Measurements from ENCODE around the gene COL27A1. TPM values are rescaled to one million over a fixed set of nuclear protein-coding genes. Genes with fewer than 3 reads are reported as not detected.
"Not testable (repeated sequence)": the region's sequence is repeated elsewhere in the genome, so short reads cannot be mapped to it uniquely, and the experiment has no call there.

The COL27A1 gene
- total and polyA plus RNA-seq, 4 donors: 10.9 to 25.6 (median 17.4) TPM

- not testable (repeated sequence) for H3K27ac ChIP-seq (ENCODE audit: low read depth in 1 of 2, low read length in 1 of 2); DNase-seq; ATAC-seq (ENCODE audit: insufficient read depth, low FRiP score); H3K4me1 ChIP-seq (ENCODE audit: control insufficient read depth in 5 of 5, insufficient read depth in 5 of 5, low read length in 5 of 5); H3K36me3 ChIP-seq (ENCODE audit: control insufficient read depth in 4 of 4, insufficient read depth in 4 of 4, low read length in 4 of 4); H3K9me3 ChIP-seq (ENCODE audit: control insufficient read depth in 4 of 4, insufficient read depth in 3 of 4, low read length in 3 of 4); H3K9ac ChIP-seq (ENCODE audit: insufficient read depth in 1 of 2, low read length in 2 of 2); H3K27me3 ChIP-seq (ENCODE audit: control insufficient read depth in 3 of 3, insufficient read depth in 3 of 3, low read length in 2 of 3); H3K4me3 ChIP-seq
- WGBS, 2 donors: 67 to 79% methylated on average over 6 of the region's 6 CpGs
Measured at GRCh38 chr9:114323849-114324248, 168.5 kb downstream of the COL27A1 start.

DNA sequence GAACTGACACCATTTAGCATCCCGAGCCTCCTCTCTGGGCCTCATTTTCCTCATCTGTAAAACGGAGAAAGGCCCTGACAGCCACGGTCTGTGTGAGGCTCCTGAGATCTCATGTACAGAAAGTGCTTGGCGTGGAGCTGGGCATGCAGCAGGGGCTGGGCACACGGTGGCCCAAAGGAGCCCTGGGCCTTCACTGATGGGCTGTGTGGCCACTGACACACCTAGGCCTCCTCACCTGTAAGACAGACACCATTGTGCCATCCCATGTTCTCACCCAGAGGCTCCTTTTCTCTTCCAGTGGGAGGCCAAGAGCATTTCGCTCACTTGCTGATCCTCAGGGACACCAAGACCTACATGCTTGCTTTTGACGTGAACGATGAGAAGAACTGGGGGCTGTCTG, 169.2 kb downstream of the COL27A1 start:
- Histone ChIP-seq H3K9ac (ENCODE audit: insufficient read depth in 1 of 2, low read length in 2 of 2) (no peak overlapping the region), H3K4me1 (ENCODE audit: control insufficient read depth in 5 of 5, insufficient read depth in 5 of 5, low read length in 5 of 5) (peaks cover 0 to 12% (median 1%) of the 10 kb centered on the region in 5 donors), H3K4me3 (no peak overlapping the region), H3K36me3 (ENCODE audit: control insufficient read depth in 4 of 4, insufficient read depth in 4 of 4, low read length in 4 of 4) (no peaks in the 10 kb centered on the region), H3K9me3 (ENCODE audit: control insufficient read depth in 4 of 4, insufficient read depth in 3 of 4, low read length in 3 of 4) (no peaks in the 10 kb centered on the region), H3K27me3 (ENCODE audit: control insufficient read depth in 3 of 3, insufficient read depth in 3 of 3, low read length in 2 of 3) (no peaks in the 10 kb centered on the region), H3K27ac (ENCODE audit: low read depth in 1 of 2, low read length in 1 of 2) (no peak overlapping the region)
- WGBS, 2 donors: 91 to 94% methylated on average over 8 of the region's 8 CpGs
- DNase-seq (no peak), ATAC-seq (ENCODE audit: insufficient read depth, low FRiP score) (no peak)
- no peak for TF ChIP-seq CTCF (IDR thresholded peaks at IDR 0.05; ENCODE audit: control extremely low read depth, extremely low read depth)

DNA sequence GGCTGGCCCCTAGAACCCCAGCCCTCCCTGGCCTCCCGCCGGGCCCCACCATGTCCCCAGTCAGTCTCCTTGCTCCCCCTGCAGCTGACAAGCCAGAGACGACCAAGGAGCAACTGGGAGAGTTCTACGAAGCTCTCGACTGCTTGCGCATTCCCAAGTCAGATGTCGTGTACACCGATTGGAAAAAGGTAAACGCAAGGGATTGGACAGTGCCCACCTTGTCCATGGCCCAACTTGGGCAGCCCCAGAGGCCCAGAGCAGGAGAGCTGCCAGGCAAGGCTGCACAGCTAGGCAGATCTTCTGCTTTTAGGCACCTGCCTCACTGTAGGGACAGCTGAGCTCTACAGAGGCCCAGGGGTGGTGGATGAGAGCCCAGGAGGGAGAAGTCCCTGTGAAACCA, 169.6 kb downstream of the COL27A1 start:
- not testable (repeated sequence) for ATAC-seq (ENCODE audit: insufficient read depth, low FRiP score); H3K9ac ChIP-seq (ENCODE audit: insufficient read depth in 1 of 2, low read length in 2 of 2); H3K36me3 ChIP-seq (ENCODE audit: control insufficient read depth in 4 of 4, insufficient read depth in 4 of 4, low read length in 4 of 4); DNase-seq; H3K9me3 ChIP-seq (ENCODE audit: control insufficient read depth in 4 of 4, insufficient read depth in 3 of 4, low read length in 3 of 4); H3K27me3 ChIP-seq (ENCODE audit: control insufficient read depth in 3 of 3, insufficient read depth in 3 of 3, low read length in 2 of 3); H3K27ac ChIP-seq (ENCODE audit: low read depth in 1 of 2, low read length in 1 of 2); H3K4me3 ChIP-seq
- peaks cover 0 to 12% (median 1%) of the 10 kb centered on the region in 5 donors for H3K4me1 ChIP-seq (ENCODE audit: control insufficient read depth in 5 of 5, insufficient read depth in 5 of 5, low read length in 5 of 5)
- WGBS, 2 donors: 84 to 90% methylated on average over 7 of the region's 9 CpGs

DNA sequence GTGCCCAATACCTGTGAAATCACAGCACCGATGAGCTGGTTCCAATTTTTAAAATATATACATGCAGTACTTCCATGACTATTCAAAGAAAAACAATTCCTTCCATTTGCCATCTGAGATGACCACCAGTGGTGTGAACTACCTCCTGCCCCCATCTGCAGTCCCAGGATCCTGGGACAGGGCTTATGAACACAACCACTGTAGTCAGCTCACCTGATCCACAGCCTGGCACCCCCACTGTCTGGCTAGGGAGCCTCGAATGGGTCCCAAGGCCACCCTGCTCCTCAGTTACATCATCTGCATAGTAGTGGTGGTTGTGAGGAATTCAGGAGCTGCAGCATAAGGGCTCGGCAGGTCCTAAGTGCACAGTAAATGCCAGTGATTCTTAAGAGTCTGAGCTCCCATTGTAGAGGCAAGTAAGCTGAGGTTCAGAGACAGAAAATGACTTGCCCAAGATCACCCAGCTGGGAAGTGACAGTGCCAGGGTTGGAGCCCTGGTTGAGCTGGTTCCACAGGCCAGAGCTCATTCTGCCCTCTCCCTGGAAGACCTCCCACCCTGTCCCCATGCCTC, 170.4 kb downstream of the COL27A1 start:
- not testable (repeated sequence) for H3K9me3 ChIP-seq (ENCODE audit: control insufficient read depth in 4 of 4, insufficient read depth in 3 of 4, low read length in 3 of 4); H3K27ac ChIP-seq (ENCODE audit: low read depth in 1 of 2, low read length in 1 of 2); H3K36me3 ChIP-seq (ENCODE audit: control insufficient read depth in 4 of 4, insufficient read depth in 4 of 4, low read length in 4 of 4); DNase-seq; H3K27me3 ChIP-seq (ENCODE audit: control insufficient read depth in 3 of 3, insufficient read depth in 3 of 3, low read length in 2 of 3); H3K9ac ChIP-seq (ENCODE audit: insufficient read depth in 1 of 2, low read length in 2 of 2); H3K4me3 ChIP-seq; ATAC-seq (ENCODE audit: insufficient read depth, low FRiP score)
- 77 to 89% methylated on average over 3 of the region's 3 CpGs for WGBS, 2 donors
- peaks cover 0 to 12% (median 1%) of the 10 kb centered on the region in 5 donors for H3K4me1 ChIP-seq (ENCODE audit: control insufficient read depth in 5 of 5, insufficient read depth in 5 of 5, low read length in 5 of 5)

- Histone ChIP-seq H3K36me3 (ENCODE audit: control insufficient read depth in 4 of 4, insufficient read depth in 4 of 4, low read length in 4 of 4) (no peaks in the 10 kb centered on the region), H3K27ac (ENCODE audit: low read depth in 1 of 2, low read length in 1 of 2) (no peak overlapping the region)
Measured at GRCh38 chr9:114327749-114328148, 172.4 kb downstream of the COL27A1 start.

DNA sequence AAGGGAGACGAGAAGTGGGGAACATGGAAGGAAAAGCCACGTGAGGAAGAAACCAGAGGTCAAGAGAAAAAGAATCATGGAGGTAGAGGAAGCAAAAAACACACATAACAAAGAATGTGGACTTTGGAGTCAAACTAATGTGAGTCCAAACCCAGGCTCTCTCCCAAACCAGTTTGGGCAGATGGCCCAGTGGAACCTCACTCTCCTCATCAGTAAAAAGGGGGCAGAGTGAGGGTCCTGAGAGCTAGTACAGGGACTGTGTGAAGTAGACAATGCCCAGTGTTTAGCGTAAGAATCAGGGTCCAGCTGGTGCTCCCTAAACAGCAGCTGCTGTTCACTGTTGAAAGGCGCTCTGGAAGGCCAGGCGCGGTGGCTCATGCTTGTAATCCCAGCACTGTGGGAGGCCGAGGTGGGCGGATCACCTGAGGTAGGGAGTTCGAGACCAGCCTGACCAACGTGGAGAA, 173.1 kb downstream of the COL27A1 start:
- ATAC-seq (ENCODE audit: insufficient read depth, low FRiP score); H3K27me3 ChIP-seq (ENCODE audit: control insufficient read depth in 3 of 3, insufficient read depth in 3 of 3, low read length in 2 of 3); H3K4me3 ChIP-seq; DNase-seq; H3K9ac ChIP-seq (ENCODE audit: insufficient read depth in 1 of 2, low read length in 2 of 2); H3K9me3 ChIP-seq (ENCODE audit: control insufficient read depth in 4 of 4, insufficient read depth in 3 of 4, low read length in 3 of 4); H3K36me3 ChIP-seq (ENCODE audit: control insufficient read depth in 4 of 4, insufficient read depth in 4 of 4, low read length in 4 of 4); H3K4me1 ChIP-seq (ENCODE audit: control insufficient read depth in 5 of 5, insufficient read depth in 5 of 5, low read length in 5 of 5); H3K27ac ChIP-seq (ENCODE audit: low read depth in 1 of 2, low read length in 1 of 2): not testable (repeated sequence)
- 83 to 91% methylated on average over 10 of the region's 10 CpGs for WGBS, 2 donors

More at GRCh38 chr9:114327749-114328148, 172.4 kb downstream of the COL27A1 start:
- H3K9ac ChIP-seq (ENCODE audit: insufficient read depth in 1 of 2, low read length in 2 of 2): no peak overlapping the region
- DNase-seq: no peak
- ATAC-seq (ENCODE audit: insufficient read depth, low FRiP score): no peak
- peaks cover 0 to 5% (median 1%) of the 10 kb centered on the region in 5 donors for H3K4me1 ChIP-seq (ENCODE audit: control insufficient read depth in 5 of 5, insufficient read depth in 5 of 5, low read length in 5 of 5)
- TF ChIP-seq CTCF (IDR thresholded peaks at IDR 0.05; ENCODE audit: control extremely low read depth, extremely low read depth): no peak
- no peaks in the 10 kb centered on the region for H3K9me3 ChIP-seq (ENCODE audit: control insufficient read depth in 4 of 4, insufficient read depth in 3 of 4, low read length in 3 of 4)
- H3K27me3 ChIP-seq (ENCODE audit: control insufficient read depth in 3 of 3, insufficient read depth in 3 of 3, low read length in 2 of 3): no peaks in the 10 kb centered on the region
- WGBS, 2 donors: 94 to 98% methylated on average over 8 of the region's 8 CpGs
- H3K4me3 ChIP-seq: no peak overlapping the region

Data from lung (tissue), 12 donors.